ENCODE data around the gene PTPRN2. TPM values are rescaled to one million over a fixed set of nuclear protein-coding genes. Genes with fewer than 3 reads are reported as not detected.

Gene PTPRN2
- total RNA-seq, 5 donors from 2014 or later (not counting 1 experiment from before 2014, with no cell fraction given): 0.60 to 1.7 (median 0.82) TPM

GRCh38 chr7:158494643-158495042 lies 93.0 kb downstream of the PTPRN2 start:
- 59% methylated on average over 6 of the region's 9 CpGs for WGBS (ENCODE audit: insufficient coverage)
- no peak overlapping the region for H3K27ac Mint-ChIP-seq
- Histone ChIP-seq H3K4me1 (ENCODE audit: control insufficient read depth in 1 of 2, extremely low read depth in 1 of 2, insufficient read depth in 2 of 2, low read length in 2 of 2) (no peaks in the 10 kb centered on the region), H3K4me3 (ENCODE audit: control insufficient read depth in 1 of 2, extremely low read depth in 1 of 2, low read length in 1 of 2) (no peak overlapping the region), H3K27ac (ENCODE audit: low read length) (no peak overlapping the region), H3K9me3 (no peaks in the 10 kb centered on the region), H3K36me3 (ENCODE audit: control insufficient read depth in 2 of 2, extremely low read depth in 1 of 2, insufficient read depth in 1 of 2, low read length in 1 of 2) (no peaks in the 10 kb centered on the region), H3K27me3 (replicated peaks in 1 of 2; ENCODE audit: control insufficient read depth in 2 of 2, extremely low read depth in 1 of 2, insufficient read depth in 2 of 2, low read length in 1 of 2) (peaks cover 0 to 18% of the 10 kb centered on the region in 2 experiments)
- no peaks in the 10 kb centered on the region for H3K36me3 Mint-ChIP-seq
- ChIA-PET POLR2A (no interaction called here), CTCF (no interaction called here)
- DNase-seq (no peak), ATAC-seq (replicated peaks in 1 of 4) (no peak)
- no peaks in the 10 kb centered on the region for H3K9me3 Mint-ChIP-seq
- H3K4me3 Mint-ChIP-seq: no peak overlapping the region
- H3K27me3 Mint-ChIP-seq: peaks cover 13% of the 10 kb centered on the region in 2 donors
- peaks cover 0 to 4% (median 0%) of the 10 kb centered on the region in 3 donors for H3K4me1 Mint-ChIP-seq

GRCh38 chr7:158494162-158494586 lies 93.4 kb downstream of the PTPRN2 start:
- Mint-ChIP-seq H3K9me3 (no peaks in the 10 kb centered on the region), H3K27me3 (peaks cover 13% of the 10 kb centered on the region in 2 donors), H3K4me1 (peaks cover 0 to 4% (median 0%) of the 10 kb centered on the region in 3 donors), H3K27ac (no peak overlapping the region), H3K36me3 (no peaks in the 10 kb centered on the region), H3K4me3 (no peak overlapping the region)
- no peak for ATAC-seq (replicated peaks in 1 of 4)
- DNase-seq: peak in 1 of 35 experiments; percentile 4
- WGBS (ENCODE audit: insufficient coverage): 20% methylated on average over 4 of the region's 7 CpGs
- H3K4me1 ChIP-seq (ENCODE audit: control insufficient read depth in 1 of 2, extremely low read depth in 1 of 2, insufficient read depth in 2 of 2, low read length in 2 of 2): no peaks in the 10 kb centered on the region
- no peak overlapping the region for H3K27ac ChIP-seq (ENCODE audit: low read length)
- no peaks in the 10 kb centered on the region for H3K36me3 ChIP-seq (ENCODE audit: control insufficient read depth in 2 of 2, extremely low read depth in 1 of 2, insufficient read depth in 1 of 2, low read length in 1 of 2)
- H3K27me3 ChIP-seq (replicated peaks in 1 of 2; ENCODE audit: control insufficient read depth in 2 of 2, extremely low read depth in 1 of 2, insufficient read depth in 2 of 2, low read length in 1 of 2): peaks cover 0 to 18% of the 10 kb centered on the region in 2 experiments
- no peak overlapping the region for H3K4me3 ChIP-seq (ENCODE audit: control insufficient read depth in 1 of 2, extremely low read depth in 1 of 2, low read length in 1 of 2)
- CTCF ChIA-PET: no interaction called here
- POLR2A ChIA-PET: no interaction called here
- H3K9me3 ChIP-seq: no peaks in the 10 kb centered on the region

- Histone ChIP-seq H3K27me3 (replicated peaks in 1 of 2; ENCODE audit: control insufficient read depth in 2 of 2, extremely low read depth in 1 of 2, insufficient read depth in 2 of 2, low read length in 1 of 2) (peaks cover 0 to 15% of the 10 kb centered on the region in 2 experiments), H3K4me3 (ENCODE audit: control insufficient read depth in 1 of 2, extremely low read depth in 1 of 2, low read length in 1 of 2) (no peak overlapping the region), H3K27ac (ENCODE audit: low read length) (no peak overlapping the region), H3K4me1 (ENCODE audit: control insufficient read depth in 1 of 2, extremely low read depth in 1 of 2, insufficient read depth in 2 of 2, low read length in 2 of 2) (no peaks in the 10 kb centered on the region), H3K9me3 (no peaks in the 10 kb centered on the region), H3K36me3 (ENCODE audit: control insufficient read depth in 2 of 2, extremely low read depth in 1 of 2, insufficient read depth in 1 of 2, low read length in 1 of 2) (no peaks in the 10 kb centered on the region)
- 68% methylated on average over 4 of the region's 5 CpGs for WGBS (ENCODE audit: insufficient coverage)
- H3K36me3 Mint-ChIP-seq: no peaks in the 10 kb centered on the region
- no peak overlapping the region for H3K4me3 Mint-ChIP-seq
- ATAC-seq (replicated peaks in 1 of 4) (no peak), DNase-seq (no peak)
- peaks cover 0 to 4% (median 0%) of the 10 kb centered on the region in 3 donors for H3K4me1 Mint-ChIP-seq
- no peaks in the 10 kb centered on the region for H3K9me3 Mint-ChIP-seq
- peaks cover 2 to 6% of the 10 kb centered on the region in 2 donors for H3K27me3 Mint-ChIP-seq
- ChIA-PET CTCF (no interaction called here), POLR2A (no interaction called here)
- no peak overlapping the region for H3K27ac Mint-ChIP-seq
Measured at GRCh38 chr7:158492367-158492764, 95.3 kb downstream of the PTPRN2 start.

DNA sequence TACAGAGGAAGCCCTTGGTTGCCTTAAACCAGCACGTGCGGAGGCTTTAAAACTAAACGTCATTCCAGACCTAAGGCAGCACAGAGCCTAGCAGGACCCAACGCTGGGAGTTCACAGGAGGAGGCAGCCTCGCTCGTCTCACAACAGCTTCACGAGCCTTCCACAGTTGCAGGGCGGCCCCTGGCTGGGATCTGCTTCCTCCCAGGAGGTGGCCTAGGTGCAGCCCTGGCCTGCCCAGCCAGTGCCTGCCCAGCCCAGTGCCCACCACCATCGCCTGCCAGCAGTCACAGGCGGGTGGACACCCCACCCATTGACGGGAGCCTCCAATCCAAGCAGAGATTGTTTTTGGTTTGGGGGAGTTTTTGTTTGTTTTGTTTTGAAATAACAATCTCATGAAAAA lies 96.5 kb downstream of the PTPRN2 start:
- DNase-seq (no peak), ATAC-seq (replicated peaks in 1 of 4) (no peak)
- H3K27ac ChIP-seq (ENCODE audit: low read length): no peak overlapping the region
- no peaks in the 10 kb centered on the region for H3K4me1 ChIP-seq (ENCODE audit: control insufficient read depth in 1 of 2, extremely low read depth in 1 of 2, insufficient read depth in 2 of 2, low read length in 2 of 2)
- WGBS (ENCODE audit: insufficient coverage): 69% methylated on average over 8 of the region's 11 CpGs
- H3K4me1 Mint-ChIP-seq: peaks cover 0 to 4% (median 0%) of the 10 kb centered on the region in 3 donors
- H3K27me3 ChIP-seq (replicated peaks in 1 of 2; ENCODE audit: control insufficient read depth in 2 of 2, extremely low read depth in 1 of 2, insufficient read depth in 2 of 2, low read length in 1 of 2): peaks cover 0 to 12% of the 10 kb centered on the region in 2 experiments
- CTCF ChIA-PET: no interaction called here
- POLR2A ChIA-PET: no interaction called here
- peaks cover 3 to 4% of the 10 kb centered on the region in 2 donors for H3K27me3 Mint-ChIP-seq
- H3K4me3 Mint-ChIP-seq: no peak overlapping the region
- no peaks in the 10 kb centered on the region for H3K9me3 Mint-ChIP-seq
- no peak overlapping the region for H3K27ac Mint-ChIP-seq
- no peak overlapping the region for H3K4me3 ChIP-seq (ENCODE audit: control insufficient read depth in 1 of 2, extremely low read depth in 1 of 2, low read length in 1 of 2)
- H3K9me3 ChIP-seq: no peaks in the 10 kb centered on the region
- H3K36me3 ChIP-seq (ENCODE audit: control insufficient read depth in 2 of 2, extremely low read depth in 1 of 2, insufficient read depth in 1 of 2, low read length in 1 of 2): no peaks in the 10 kb centered on the region
- H3K36me3 Mint-ChIP-seq: no peaks in the 10 kb centered on the region

DNA sequence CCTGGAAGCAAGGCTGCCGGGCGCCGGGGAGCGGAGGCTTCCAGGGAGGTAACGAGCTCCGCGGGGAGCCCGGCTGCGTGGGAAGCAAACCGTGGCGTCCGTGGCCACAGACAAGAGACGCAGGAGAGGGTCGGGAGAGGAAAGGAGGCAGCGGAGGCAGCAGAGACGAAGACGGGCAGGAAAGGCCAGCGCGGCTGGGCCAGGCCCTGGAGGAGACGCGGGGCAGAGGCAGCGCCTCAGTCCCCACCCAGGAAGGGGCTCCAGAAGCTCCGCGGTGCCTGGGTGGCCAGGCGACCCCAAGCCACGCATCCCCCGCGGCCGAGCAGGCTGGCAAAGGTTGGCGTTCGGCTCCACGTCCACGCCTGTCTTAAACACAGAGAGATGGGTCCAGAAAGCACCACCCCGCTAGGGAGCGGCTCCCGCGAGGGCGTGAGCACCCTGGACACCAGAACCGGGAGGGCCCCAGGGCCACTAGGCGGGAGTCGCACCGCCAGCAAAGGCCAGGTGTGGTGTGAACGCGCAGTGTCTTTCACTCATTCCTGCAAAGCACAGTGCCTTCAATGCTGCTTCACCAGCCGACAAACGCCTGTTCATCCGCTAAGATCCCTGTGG lies 97.3 kb downstream of the PTPRN2 start:
- Histone ChIP-seq H3K9me3 (no peaks in the 10 kb centered on the region), H3K4me1 (ENCODE audit: control insufficient read depth in 1 of 2, extremely low read depth in 1 of 2, insufficient read depth in 2 of 2, low read length in 2 of 2) (no peaks in the 10 kb centered on the region), H3K27ac (ENCODE audit: low read length) (no peak overlapping the region), H3K4me3 (ENCODE audit: control insufficient read depth in 1 of 2, extremely low read depth in 1 of 2, low read length in 1 of 2) (no peak overlapping the region), H3K27me3 (replicated peaks in 1 of 2; ENCODE audit: control insufficient read depth in 2 of 2, extremely low read depth in 1 of 2, insufficient read depth in 2 of 2, low read length in 1 of 2) (peaks cover 0 to 9% of the 10 kb centered on the region in 2 experiments), H3K36me3 (ENCODE audit: control insufficient read depth in 2 of 2, extremely low read depth in 1 of 2, insufficient read depth in 1 of 2, low read length in 1 of 2) (no peaks in the 10 kb centered on the region)
- H3K36me3 Mint-ChIP-seq: no peaks in the 10 kb centered on the region
- CTCF ChIA-PET: no interaction called here
- no peak overlapping the region for H3K27ac Mint-ChIP-seq
- H3K4me3 Mint-ChIP-seq: no peak overlapping the region
- POLR2A ChIA-PET: no interaction called here
- DNase-seq (no peak), ATAC-seq (replicated peaks in 1 of 4) (no peak)
- WGBS (ENCODE audit: insufficient coverage): 89% methylated on average over 44 of the region's 47 CpGs
- peaks cover under 1 to 3% of the 10 kb centered on the region in 2 donors for H3K27me3 Mint-ChIP-seq
- peaks cover 0 to under 1% (median 0%) of the 10 kb centered on the region in 3 donors for H3K4me1 Mint-ChIP-seq
- H3K9me3 Mint-ChIP-seq: no peaks in the 10 kb centered on the region

GRCh38 chr7:158489462-158490155 lies 98.0 kb downstream of the PTPRN2 start:
- no peak overlapping the region for H3K27ac Mint-ChIP-seq
- no peak overlapping the region for H3K27ac ChIP-seq (ENCODE audit: low read length)
- H3K27me3 ChIP-seq (replicated peaks in 1 of 2; ENCODE audit: control insufficient read depth in 2 of 2, extremely low read depth in 1 of 2, insufficient read depth in 2 of 2, low read length in 1 of 2): peaks cover 0 to 9% of the 10 kb centered on the region in 2 experiments
- H3K9me3 Mint-ChIP-seq: no peaks in the 10 kb centered on the region
- H3K4me1 ChIP-seq (ENCODE audit: control insufficient read depth in 1 of 2, extremely low read depth in 1 of 2, insufficient read depth in 2 of 2, low read length in 2 of 2): no peaks in the 10 kb centered on the region
- H3K27me3 Mint-ChIP-seq: peaks cover 0 to 3% of the 10 kb centered on the region in 2 donors
- no peak overlapping the region for H3K4me3 Mint-ChIP-seq
- DNase-seq (no peak), ATAC-seq (replicated peaks in 1 of 4) (no peak)
- 89% methylated on average over 44 of the region's 51 CpGs for WGBS (ENCODE audit: insufficient coverage)
- H3K9me3 ChIP-seq: no peaks in the 10 kb centered on the region
- CTCF ChIA-PET: no interaction called here
- H3K36me3 Mint-ChIP-seq: no peaks in the 10 kb centered on the region
- H3K36me3 ChIP-seq (ENCODE audit: control insufficient read depth in 2 of 2, extremely low read depth in 1 of 2, insufficient read depth in 1 of 2, low read length in 1 of 2): no peaks in the 10 kb centered on the region
- POLR2A ChIA-PET: no interaction called here
- no peak overlapping the region for H3K4me3 ChIP-seq (ENCODE audit: control insufficient read depth in 1 of 2, extremely low read depth in 1 of 2, low read length in 1 of 2)
- no peaks in the 10 kb centered on the region for H3K4me1 Mint-ChIP-seq
